Middle frontal gyrus (tissue), 1 donor: ENCODE data around the gene BEND2.

ENCODE experiments used
- DNase-seq: peaks from one replicate; pipeline ENCODE4 v3.0.0-alpha.2; 2015; ENCODE audit warnings: low spot score; ENCODE audit errors: extremely low spot score

The BEND2 gene

DNA sequence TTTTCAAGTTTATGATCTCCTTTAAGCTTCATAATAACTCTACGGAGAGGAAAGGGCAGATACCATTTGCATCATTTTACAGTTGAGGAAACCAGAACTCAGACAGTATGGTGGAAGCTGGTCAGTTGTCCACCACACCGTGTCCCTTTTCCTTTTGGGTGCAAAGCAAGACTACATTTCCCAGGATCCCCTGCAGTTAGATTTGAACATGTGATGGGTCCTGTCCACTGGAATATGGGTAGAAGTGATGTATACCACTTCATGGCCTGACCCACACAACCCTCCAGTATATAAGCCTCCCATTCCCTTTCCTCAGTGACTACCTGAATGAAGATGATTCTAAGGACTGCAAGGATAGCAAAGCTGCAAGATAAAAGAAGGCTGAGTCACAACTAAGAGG, 74.7 kb downstream of the BEND2 start:
- no peak for DNase-seq

DNA sequence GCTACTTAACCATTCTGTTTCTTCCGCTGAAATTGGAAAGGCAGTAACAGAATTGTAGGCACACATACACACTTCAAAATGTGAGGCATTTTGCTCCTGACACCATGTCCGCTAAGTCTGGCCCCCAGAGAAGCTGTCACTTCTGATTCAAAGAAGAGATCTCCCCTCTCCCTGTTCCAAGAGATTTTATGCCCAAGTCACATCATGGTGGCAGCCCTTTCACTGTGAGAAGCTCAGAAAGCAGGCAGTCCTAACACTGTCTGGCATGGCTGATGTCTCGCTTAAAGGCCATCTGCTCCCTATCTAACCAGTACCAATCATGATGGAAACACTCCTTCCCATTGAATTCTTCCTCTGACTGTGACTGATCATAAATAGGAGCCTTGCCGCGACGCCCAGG, 83.9 kb downstream of the BEND2 start:
- DNase-seq: no peak

DNA sequence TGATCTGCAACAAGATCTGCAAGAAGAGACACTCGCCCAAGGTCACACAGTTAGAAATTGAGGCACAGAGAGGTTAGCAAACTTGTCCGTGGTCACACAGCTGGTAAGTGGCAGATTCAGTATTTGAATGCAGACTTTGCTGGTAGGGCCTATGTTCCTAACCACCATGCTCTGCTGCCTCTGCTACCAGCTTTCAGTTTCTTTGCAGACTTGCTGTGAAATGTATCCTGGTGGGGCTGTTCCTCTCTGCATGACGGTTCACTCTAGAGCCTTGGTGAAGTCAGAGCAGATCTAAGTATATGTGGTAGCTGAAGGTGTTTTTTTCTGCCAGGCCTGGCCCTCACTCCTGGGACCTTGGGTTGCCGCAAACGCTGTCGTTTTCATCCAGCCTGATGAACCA, 87.1 kb downstream of the BEND2 start:
- no peak for DNase-seq

DNA sequence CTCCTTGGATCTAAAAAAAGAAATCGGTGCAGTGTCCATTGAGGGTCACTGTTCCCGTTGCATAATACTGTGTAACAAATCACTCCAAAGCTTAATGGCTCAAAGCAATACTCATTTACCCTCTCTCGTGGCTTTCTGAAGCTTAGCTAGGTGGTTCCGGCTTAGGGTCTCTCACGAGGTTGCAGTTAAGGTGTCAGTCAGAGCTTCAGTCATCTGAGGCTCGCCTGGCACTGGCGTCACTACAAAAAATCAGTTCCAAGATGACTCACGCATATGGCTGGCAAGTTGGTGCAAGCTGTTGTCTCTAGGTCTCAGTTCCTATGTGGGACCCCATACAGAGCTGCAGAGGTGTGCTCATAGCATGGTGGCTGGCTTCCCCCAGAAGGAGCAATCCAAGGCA, 91.0 kb downstream of the BEND2 start:
- no peak for DNase-seq

DNA sequence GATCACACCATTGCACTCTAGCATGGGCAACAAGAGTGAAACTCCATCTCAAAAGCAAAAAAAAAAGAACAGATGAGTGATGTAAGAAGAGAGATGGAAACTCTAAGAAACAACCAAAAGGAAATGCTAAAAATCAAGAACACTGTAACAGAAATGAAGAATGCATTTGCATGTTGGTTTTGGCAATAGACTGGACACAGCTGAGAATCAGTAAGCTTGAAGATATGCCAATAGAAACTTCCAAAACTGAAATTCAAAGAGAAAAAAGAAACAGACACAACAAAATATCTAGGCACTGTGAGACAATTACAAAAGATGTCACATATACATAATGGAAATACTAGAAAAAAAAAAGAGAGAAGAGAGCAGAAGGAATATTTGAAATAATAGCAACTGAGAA, 93.7 kb downstream of the BEND2 start:
- no peak for DNase-seq

DNA sequence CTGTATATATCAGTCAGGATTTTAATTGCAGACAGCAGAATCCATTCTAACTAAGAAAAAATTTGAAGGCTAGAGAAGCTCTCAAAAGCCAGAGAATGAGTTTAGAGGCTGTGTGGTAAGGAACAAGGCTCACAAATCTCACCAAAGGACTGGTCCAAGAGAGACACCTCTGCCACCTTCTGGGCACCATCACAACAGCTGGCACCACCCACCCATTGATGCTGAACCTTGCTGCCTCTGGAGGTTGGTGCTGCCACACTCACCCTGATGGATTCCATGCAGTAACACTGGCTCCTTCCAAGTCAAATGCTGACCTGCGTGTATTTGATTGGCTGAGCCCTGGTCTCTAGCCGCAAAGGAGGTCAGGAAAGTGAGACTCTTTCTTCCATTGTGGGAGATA, 100.8 kb downstream of the BEND2 start:
- DNase-seq: no peak
